ENCODE data around the gene NR2C2AP.

The NR2C2AP gene

GRCh38 chr19:19214892-19215291, 11.7 kb upstream of the NR2C2AP start:
- peak; percentile 41 for DNase-seq (ENCODE audit: low read depth)

GRCh38 chr19:19214159-19214490, 10.9 kb upstream of the NR2C2AP start:
- DNase-seq (ENCODE audit: low read depth): no peak

DNA sequence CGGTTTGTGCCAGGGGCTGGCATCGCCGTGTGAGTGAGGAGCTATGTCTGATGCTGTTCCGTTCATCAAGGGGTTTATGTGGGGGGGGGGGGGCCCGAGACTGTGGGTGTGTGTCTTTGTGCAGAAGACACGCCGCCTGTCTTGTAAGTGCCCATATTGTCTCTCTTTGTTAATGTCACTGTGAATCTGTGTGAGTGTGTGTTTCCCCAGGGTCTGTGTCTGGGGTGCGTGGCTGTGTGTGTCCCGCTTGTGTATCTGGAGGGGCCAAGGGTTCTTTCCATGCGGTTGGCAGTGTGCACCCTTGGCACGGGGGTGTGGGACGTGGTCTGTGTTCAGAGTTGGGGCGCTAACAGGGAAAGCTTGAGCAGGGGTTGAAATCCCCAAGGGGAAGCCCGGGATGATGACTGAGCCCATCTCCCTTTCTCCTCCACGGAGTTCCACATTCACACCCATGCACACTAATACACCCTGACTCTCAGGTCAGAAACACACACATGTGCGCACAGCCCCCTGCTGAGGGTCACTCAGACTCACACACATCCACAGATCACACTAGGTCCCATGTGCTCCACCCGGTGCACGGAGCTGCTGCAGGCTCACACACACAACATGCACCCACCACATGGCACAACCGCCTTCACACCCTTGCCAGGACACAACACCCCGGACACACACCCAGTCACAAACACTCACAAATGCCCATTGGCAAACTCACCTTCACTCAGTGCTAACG, 10.4 kb upstream of the NR2C2AP start:
- no peak for DNase-seq (ENCODE audit: low read depth)

DNA sequence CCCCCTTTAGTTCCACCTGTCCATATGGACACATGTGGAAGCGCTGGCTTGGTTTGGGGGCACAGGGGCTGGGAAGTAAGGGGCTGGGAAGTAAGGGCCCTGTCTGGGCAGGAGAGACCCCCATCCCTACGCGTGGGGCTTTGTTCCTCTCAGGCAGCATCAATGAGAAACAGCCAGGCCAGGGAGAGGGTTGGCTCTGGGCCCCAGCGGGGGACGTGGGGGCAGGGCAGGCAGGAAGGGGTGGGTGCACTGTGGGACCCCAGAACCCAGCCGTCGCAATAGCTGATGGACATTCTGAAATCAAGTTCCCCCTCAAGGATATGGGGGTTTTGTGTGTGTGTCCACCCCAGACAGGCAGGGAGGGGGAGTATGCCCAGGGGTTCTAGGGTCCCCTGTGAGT, 9.7 kb upstream of the NR2C2AP start:
- no peak for DNase-seq (ENCODE audit: low read depth)

DNA sequence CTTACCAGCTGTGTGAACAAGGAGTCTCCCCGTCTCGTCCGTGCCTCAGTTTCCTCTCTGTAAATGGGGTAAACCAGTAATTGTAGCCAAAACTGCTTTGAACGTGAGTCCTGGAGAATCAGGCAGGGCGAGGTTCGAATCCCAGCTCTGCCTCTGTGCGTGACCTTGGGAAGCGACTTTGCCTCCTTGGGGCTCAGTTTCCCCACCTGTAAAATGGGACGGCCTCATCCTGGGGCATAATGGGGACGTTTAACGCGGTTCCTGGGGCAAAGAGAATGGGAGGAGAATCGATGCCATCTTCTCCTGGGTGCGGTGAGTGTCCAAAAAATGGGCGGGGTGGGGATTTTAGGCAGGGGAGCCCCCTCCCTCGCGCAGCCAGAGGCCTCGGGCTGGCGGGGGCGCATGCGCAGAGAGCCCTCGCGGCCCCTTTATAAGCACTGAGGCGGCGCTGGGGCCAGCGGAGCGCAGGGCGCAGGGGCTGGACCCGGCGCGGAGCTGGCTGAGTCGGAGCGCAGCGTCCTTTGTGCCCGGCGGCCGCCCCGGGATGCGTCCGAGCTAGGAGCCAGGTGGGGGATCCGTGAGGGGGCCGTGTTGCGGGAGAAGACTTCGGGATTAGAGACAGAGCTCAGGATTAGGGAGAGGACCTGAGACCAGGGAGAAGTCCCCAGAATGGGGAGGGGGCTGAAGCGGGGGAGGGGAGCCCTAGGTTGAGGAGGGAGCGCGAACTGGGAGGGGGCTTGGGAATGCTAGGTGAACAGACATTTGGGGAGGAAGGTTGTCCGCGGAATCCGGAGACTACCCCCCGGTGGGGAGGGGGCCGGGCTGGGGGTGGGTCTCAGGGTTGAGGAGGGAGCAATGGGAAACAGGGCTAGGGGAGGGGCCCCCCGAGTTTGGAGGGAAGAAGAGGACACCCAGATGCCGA, 8.5 kb upstream of the NR2C2AP start, which contains the start of gene NCAN:
Gene NCAN (plus strand): TSS at position 460 of the 922 bp plus-strand sequence. CDS start 4,996 bp downstream, outside the sequence.
- DNase-seq (ENCODE audit: low read depth): no peak

DNA sequence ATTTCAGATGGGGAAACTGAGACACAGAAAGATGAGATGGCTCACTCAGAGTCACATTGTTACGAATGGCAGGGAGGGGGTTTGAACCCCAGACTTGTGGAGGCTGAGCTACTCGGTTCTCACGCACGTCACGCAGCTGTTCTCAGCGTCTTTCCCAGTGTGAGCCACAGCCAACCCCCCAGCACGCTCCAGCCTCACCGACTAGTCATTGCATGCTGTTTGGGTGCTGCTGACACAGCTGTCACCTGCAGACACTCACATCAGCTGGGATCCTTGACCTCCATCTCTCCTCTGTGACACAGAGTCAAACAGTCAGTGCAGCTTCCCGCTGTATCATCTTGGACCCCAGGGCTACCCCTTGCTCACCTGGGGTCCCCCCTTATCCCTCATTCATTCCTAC, 6.2 kb upstream of the NR2C2AP start:
- DNase-seq (ENCODE audit: low read depth): no peak

DNA sequence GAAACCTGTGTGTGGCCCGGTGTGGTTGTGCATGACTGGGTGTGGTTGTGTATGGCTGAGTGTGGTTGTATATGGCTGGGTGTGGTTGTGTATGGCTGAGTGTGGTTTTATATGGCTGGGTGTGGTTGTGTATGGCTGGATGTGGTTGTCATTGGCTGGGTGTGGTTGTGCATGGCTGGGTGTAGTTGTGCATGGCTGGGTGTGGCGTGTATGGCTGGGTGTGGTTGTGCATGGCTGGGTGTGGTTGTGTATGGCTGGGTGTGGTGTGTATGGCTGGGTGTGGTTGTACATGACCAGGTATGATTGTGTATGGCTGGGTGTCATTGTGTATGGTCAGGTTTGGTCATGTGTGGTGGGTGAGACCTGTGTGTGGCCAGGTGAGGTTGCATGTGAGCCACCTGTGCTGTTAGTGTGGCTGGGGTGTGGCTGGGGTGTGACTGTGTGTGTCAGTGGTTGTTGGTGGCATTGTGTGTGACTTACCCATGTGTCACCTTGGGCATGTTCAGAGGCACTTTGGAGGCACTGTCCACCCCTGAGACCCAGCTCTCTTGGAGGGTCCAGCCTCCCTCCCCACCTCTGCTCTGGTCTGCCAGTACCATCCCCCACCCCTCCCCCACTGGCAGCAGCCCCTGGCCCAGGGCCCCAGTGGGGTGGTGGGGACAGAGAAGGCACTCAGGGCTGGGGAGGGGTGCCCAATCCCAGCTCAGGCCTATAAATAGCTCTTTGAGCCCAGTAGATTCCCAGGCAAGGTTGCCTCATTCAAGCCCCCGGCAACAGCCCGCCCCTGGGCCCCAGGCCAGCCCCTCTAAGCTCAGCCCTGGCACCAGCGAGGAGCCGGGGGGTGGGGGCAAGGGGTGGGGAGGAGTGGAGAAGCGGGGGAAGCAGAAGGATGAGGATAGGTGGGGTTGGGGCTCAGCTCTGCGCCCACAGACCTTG, 4.7 kb upstream of the NR2C2AP start:
- no peak for DNase-seq (ENCODE audit: low read depth)

DNA sequence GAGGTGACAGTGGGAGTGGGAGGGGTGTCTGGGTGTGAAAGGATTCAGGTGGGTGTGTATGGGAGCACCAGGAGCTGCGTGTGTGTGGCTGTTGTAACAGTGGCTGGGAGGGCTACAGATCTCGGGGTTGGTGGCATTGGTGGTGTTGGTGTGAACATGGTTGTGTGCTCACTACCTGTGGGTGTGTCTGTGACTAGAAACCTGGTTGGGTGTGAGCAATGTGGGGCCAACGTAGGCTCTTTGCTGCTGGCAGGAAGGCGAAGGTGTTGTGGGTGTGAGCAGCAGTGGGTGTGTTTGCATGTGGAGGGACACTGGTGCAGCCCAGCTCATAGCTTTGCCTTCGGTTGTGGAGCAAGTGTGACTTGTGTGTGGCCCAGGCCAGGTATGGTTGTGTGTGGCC, 3.7 kb upstream of the NR2C2AP start:
- DNase-seq (ENCODE audit: low read depth): no peak

DNA sequence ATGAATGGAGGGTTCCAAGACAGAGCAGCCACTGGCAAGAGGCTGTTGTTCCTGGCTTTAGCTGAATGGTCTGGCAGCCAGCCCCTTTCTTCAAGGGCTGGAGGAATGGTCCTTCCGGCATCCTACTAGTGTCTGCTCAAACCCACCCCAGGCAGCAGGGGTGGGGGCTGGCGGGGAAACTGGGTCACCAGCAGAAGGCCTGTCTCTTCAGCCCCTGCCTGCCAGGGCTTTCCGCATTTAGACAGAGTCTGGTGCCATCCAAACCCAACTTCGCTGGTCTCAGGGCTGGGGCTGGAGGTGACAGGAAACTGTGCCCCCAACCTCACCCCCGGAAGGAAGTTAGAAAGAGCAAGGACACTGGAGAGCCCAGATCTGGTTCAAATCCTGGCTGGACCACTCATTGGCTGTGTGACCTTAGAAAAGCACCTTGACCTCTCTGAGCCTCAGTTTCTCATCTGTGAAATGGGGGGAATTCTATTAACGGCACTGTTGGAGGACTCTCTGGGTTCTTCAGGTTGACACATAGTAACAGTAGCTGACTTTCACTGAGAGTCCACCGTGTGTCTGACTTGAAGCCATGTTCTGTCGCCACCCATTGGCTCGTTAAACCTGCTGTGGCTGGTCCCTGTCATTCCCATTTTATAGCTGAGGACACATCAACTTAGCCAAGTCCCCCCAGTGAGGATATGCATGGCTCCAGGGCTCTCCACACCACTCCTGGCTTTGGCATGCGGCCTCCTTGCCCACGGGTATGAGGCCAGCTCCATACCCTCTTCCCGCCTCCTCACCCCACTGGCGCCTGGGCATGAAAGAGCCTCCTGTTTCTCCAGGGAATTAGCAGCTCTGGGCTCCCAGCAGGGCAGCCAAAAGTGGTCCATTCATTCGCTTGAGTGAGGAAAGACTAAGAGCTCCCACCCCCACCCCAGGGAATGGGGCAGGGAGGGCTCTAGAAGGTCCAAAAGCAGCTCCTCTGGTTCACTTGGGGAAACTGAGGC, 2.5 kb upstream of the NR2C2AP start:
- DNase-seq (ENCODE audit: low read depth): no peak

GRCh38 chr19:19204181-19204580, 967 bp upstream of the NR2C2AP start:
- no peak for DNase-seq (ENCODE audit: low read depth)

- DNase-seq (ENCODE audit: low read depth): peak; percentile 31
Observed at GRCh38 chr19:19202707-19203011, 555 bp downstream of the NR2C2AP start.

DNA sequence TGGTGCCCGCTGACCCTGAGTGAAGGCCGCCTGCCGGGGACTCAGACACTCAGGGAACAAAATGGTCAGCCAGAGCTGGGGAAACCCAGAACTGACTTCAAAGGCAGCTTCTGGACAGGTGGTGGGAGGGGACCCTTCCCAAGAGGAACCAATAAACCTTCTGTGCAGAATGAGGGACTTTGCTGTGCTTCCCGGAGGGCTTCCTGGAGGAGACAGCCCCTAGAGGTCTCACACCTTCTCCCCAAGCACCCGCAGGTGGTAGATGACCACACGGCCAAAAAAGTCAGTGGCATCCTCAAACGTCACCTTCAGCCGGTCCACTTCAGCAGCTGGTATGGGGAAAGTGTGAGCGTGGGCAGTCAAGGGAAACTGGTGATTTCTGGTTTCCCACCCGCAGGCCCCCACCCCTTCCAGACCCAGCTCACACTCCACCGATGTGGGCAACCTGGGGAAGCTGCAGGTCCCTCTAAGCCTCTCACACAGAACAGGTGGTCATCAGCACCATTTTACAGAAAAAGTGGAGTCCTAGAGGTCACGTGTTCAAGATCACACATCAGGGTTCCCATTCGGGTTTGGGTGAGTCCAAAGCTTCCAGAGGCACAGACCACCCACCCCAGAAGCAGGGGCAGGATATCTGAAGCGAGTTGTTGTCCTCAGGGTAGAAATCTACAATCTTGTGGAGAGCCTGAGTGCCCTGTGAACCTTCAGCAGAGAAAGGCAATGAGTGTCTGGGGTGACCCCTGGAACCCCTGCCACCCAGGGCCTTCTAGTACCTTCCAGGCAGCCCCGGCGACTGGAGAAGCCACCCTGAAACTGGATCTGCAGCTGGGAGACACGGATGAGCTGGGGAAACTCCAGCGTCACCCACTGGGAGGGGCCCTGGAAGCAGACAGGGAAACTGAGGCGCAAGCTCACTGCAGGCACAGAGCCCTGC, 1.2 kb downstream of the NR2C2AP start:
- DNase-seq (ENCODE audit: low read depth): no peak

GRCh38 chr19:19193926-19194325, 9.3 kb downstream of the NR2C2AP start:
- DNase-seq (ENCODE audit: low read depth): no peak

DNA sequence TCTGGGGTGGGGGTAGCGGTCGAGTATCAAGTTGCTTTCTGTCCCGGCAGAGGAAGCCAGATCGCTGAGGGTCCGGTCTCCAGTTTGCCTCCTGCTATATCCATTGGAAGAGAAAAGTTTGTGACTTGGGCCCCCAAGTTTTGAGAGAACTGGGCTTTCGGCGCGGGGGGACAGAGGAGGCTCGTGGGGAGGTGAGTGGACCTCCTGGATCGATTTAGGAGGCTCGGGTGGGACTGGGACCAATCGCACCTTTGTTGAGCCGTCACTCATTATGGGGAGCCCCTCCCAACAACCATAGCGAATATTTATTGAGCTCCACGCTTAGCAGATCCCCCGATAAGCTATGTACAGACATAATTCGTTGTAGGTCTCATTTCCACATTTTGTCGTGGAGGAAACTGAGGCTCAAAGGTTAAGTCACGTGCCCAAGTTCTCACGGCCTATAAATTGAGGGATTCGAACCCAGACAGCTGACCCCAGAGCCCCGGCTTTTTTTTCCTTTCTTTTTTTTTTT, 10.2 kb downstream of the NR2C2AP start:
- DNase-seq (ENCODE audit: low read depth): no peak

- DNase-seq (ENCODE audit: low read depth): peak; percentile 100
Observed at GRCh38 chr19:19192078-19192882, 10.9 kb downstream of the NR2C2AP start, which contains the start of the genes BORCS8 and RFXANK. Gene BORCS8, minus strand, starts transcription at chr19:19192152. Its CDS starts 35 bp downstream, at chr19:19192117. Gene RFXANK, plus strand, starts transcription at chr19:19192258. Its CDS starts 1,689 bp downstream, at chr19:19193947.

DNA sequence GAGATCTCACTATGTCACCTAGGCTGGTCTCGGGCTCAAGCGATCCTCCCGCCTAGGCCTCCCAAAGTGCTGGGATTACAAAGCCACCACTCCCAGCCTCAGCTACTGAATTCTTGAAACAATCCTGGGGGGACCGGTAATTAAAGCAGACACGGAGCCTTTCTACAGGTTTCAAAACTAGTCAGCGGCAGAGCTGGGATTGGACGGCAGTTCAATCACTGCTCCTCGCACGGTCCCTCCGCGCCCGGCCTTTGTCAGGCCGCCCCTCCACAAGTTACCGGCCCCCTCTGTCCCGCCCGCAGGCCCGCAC, 11.5 kb downstream of the NR2C2AP start:
- DNase-seq (ENCODE audit: low read depth): peak; percentile 21

- DNase-seq (ENCODE audit: low read depth): no peak
Observed at GRCh38 chr19:19186742-19187141, 16.5 kb downstream of the NR2C2AP start.

DNA sequence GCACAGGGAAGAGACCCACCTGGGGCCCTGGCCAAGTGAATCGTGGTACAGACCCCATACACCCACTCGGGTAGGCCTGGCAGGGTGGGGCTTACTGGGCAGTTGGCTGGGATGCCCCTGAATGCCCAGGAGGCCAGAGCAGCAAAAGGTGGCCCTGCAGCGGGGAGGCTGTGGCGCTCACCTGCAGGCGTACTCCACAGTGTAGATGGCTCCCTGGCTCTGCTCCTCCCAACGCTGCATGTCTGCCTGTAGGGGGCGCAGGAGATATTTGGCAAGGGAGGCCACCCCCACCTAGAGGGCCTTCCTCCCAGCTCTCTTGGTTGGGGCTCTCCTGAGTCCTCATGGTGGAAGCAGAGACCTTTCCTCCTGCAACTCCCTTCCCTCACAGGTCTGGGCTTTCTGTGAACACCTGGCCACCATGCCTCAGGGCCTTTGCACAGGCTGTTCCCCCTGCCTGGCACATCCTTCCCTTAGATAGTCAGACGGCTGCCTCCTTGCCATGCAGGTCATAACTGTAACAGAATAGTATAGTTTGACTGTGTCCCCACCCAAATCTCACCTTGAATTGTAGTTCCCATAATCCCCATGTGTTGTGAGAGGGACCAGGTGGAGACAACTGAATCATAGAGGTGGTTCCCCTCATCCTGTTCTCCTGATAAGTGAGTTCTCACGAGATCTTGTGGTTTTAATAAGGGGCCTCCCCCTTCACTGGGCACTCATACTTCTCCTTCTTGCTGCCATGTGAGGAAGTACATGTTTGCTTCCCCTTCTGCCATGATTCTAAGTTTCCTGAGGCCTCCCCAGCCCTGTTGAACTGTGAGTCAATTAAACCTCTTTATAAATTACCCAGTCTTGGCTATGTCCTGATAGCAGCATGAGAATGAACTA, 17.1 kb downstream of the NR2C2AP start:
- DNase-seq (ENCODE audit: low read depth): peak; percentile 72
